ENCODE measurements around the gene SPO11.

DNA sequence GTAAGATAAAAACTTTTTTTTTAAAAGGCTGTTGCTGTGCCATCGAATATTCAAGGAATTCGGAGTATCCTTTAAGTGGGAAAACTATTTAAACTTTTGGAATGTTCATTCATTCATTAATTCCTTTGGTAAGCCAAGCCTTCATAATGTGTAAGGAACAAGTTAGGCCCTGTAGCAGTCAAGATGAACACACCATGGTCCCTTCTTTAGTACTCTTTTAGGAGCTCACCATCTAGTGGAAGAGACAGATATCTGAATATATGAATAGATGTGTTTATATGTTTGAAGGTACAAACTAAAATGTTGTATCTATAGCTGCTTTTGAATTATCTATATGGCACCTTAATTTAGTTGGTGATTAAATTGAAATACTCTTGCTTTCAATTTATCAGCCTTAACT, 5.8 kb downstream of the SPO11 start:
- TF ChIP-seq POLR2A (IDR thresholded peaks at IDR 0.05) (no peak), POLR2AphosphoS5 (IDR thresholded peaks at IDR 0.05) (no peak)
- TF ChIP-seq, protein P1, sequence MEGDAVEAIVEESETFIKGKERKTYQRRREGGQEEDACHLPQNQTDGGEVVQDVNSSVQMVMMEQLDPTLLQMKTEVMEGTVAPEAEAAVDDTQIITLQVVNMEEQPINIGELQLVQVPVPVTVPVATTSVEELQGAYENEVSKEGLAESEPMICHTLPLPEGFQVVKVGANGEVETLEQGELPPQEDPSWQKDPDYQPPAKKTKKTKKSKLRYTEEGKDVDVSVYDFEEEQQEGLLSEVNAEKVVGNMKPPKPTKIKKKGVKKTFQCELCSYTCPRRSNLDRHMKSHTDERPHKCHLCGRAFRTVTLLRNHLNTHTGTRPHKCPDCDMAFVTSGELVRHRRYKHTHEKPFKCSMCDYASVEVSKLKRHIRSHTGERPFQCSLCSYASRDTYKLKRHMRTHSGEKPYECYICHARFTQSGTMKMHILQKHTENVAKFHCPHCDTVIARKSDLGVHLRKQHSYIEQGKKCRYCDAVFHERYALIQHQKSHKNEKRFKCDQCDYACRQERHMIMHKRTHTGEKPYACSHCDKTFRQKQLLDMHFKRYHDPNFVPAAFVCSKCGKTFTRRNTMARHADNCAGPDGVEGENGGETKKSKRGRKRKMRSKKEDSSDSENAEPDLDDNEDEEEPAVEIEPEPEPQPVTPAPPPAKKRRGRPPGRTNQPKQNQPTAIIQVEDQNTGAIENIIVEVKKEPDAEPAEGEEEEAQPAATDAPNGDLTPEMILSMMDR (IDR thresholded peaks at IDR 0.05), result no peak
